IMR-90 (cell line): Measurements from ENCODE around the gene LBH. TPM values are rescaled to one million over a fixed set of nuclear protein-coding genes. Genes with fewer than 3 reads are reported as not detected.

Experiments
- ATAC-seq: fragments of 200-7000 bp; cut with Tn5 transposase; 2 replicates; pipeline ENCODE4 v1.9.1; 2020; ENCODE audit warnings: low read depth, mild to moderate bottlenecking, moderate library complexity
- BruUV-seq: library from RNA; stranded (reverse); fragments of 400-500 nt; replicated peaks from 2 replicates; lab custom pipeline; 2021; lab: Mats Ljungman, UMichigan
- CTCF ChIA-PET: fragments of 300-600 bp; formaldehyde crosslinking; extraction: SDS; loops from one replicate; lab custom pipeline; 2021; ENCODE audit warnings: antibody characterized with exemption; lab: Yijun Ruan, JAX
- POLR2A ChIA-PET: fragments of 300-600 bp; sonication (Branson Sonifier 250); formaldehyde crosslinking; loops from one replicate; lab custom pipeline; 2022; ENCODE audit warnings: antibody characterized with exemption; ENCODE audit not compliant: unreplicated experiment; lab: Charles Lee
- DNase-seq: peaks from one replicate; pipeline ENCODE4 v3.0.0; 2013
- H2AFZ ChIP-seq: replicated peaks from 2 replicates; pipeline ENCODE3; 2013; ENCODE audit warnings: low read length, mild to moderate bottlenecking; ENCODE audit not compliant: poor library complexity
- H2AK5ac ChIP-seq: 2 replicates; pipeline ENCODE4 v1.6.1; 2013; ENCODE audit warnings: low read depth, low read length, inconsistent platforms
- H2AK9ac ChIP-seq: replicated peaks from 2 replicates; pipeline ENCODE3; 2013; ENCODE audit warnings: mild to moderate bottlenecking, low read depth, low read length, moderate library complexity; ENCODE audit not compliant: poor library complexity
- H2BK120ac ChIP-seq: 2 replicates; pipeline ENCODE4 v1.6.1; 2013; ENCODE audit warnings: low read depth, low read length, inconsistent platforms
- H2BK15ac ChIP-seq: 3 replicates; pipeline ENCODE4 v1.6.1; 2013; ENCODE audit warnings: low read depth, low read length, inconsistent platforms
- H2BK20ac ChIP-seq: 2 replicates; pipeline ENCODE4 v1.6.1; 2013; ENCODE audit warnings: low read depth, mild to moderate bottlenecking, inconsistent platforms, low read length, moderate library complexity
- H2BK5ac ChIP-seq: 2 replicates; pipeline ENCODE4 v1.6.1; 2013; ENCODE audit warnings: mild to moderate bottlenecking, low read depth, low read length, inconsistent platforms; ENCODE audit not compliant: poor library complexity, severe bottlenecking
- H3K14ac ChIP-seq: replicated peaks from 2 replicates; pipeline ENCODE4 v1.6.1; 2013; ENCODE audit warnings: low read depth, low read length, inconsistent platforms
- H3K18ac ChIP-seq: 2 replicates; pipeline ENCODE4 v1.6.1; 2013; ENCODE audit warnings: low read depth, low read length, control low read depth
- H3K23ac ChIP-seq: 2 replicates; pipeline ENCODE4 v1.6.1; 2013; ENCODE audit warnings: low read depth, low read length, inconsistent platforms
- H3K27ac ChIP-seq: 2 replicates; pipeline ENCODE4 v1.5.1; 2013; ENCODE audit warnings: mild to moderate bottlenecking, control low read depth, low read length; ENCODE audit not compliant: insufficient read depth
- H3K27me3 ChIP-seq: 2 replicates; pipeline ENCODE4 v1.6.1; 2013; ENCODE audit warnings: low read length; ENCODE audit not compliant: control insufficient read depth, insufficient read depth
- H3K36me3 ChIP-seq: 2 replicates; pipeline ENCODE4 v1.6.1; 2013; ENCODE audit warnings: low read length, mixed read lengths; ENCODE audit not compliant: control insufficient read depth, insufficient read depth
- H3K4ac ChIP-seq: 2 replicates; pipeline ENCODE4 v1.6.1; 2013; ENCODE audit warnings: low read depth, low read length, inconsistent platforms
- H3K4me1 ChIP-seq: 2 replicates; pipeline ENCODE4 v1.6.1; 2013; ENCODE audit warnings: low read length, mixed read lengths; ENCODE audit not compliant: control insufficient read depth, insufficient read depth
- H3K4me2 ChIP-seq: 2 replicates; pipeline ENCODE4 v1.6.1; 2013; ENCODE audit warnings: low read depth, mild to moderate bottlenecking, control low read depth, low read length, moderate library complexity
- H3K4me3 ChIP-seq: 2 replicates; pipeline ENCODE4 v1.5.1; 2013; ENCODE audit warnings: low read depth, mild to moderate bottlenecking, control low read depth, low read length, moderate library complexity; ENCODE audit not compliant: insufficient read depth
- H3K56ac ChIP-seq: 2 replicates; pipeline ENCODE4 v1.6.1; 2013; ENCODE audit warnings: low read length, inconsistent platforms; ENCODE audit not compliant: insufficient read depth; ENCODE audit errors: extremely low read depth
- H3K79me1 ChIP-seq, 2 experiments: 2 replicates each; pipeline ENCODE4 v1.6.1; 2013; ENCODE audit warnings: low read length in 2 of 2, inconsistent platforms in 1 of 2, low read depth in 1 of 2
- H3K9ac ChIP-seq: 2 replicates; pipeline ENCODE4 v1.6.1; 2013; ENCODE audit warnings: low read depth, low read length, control low read depth
- H3K9me1 ChIP-seq: 2 replicates; pipeline ENCODE4 v1.6.1; 2013; ENCODE audit warnings: low read length, inconsistent platforms; ENCODE audit not compliant: insufficient read depth
- H3K9me3 ChIP-seq: 2 replicates; pipeline ENCODE4 v1.6.1; 2013; ENCODE audit warnings: low read length; ENCODE audit not compliant: control insufficient read depth, insufficient read depth
- H4K20me1 ChIP-seq: 2 replicates; pipeline ENCODE4 v1.6.1; 2013; ENCODE audit warnings: low read length, inconsistent platforms; ENCODE audit not compliant: insufficient read depth
- H4K5ac ChIP-seq: 2 replicates; pipeline ENCODE4 v1.6.1; 2013; ENCODE audit warnings: mild to moderate bottlenecking, low read depth, low read length, control low read depth
- H4K8ac ChIP-seq, 2 experiments: 2 replicates each; pipeline ENCODE4 v1.6.1; 2013; ENCODE audit warnings: low read depth in 2 of 2, low read length in 2 of 2, control low read depth in 1 of 2, inconsistent platforms in 1 of 2
- H4K91ac ChIP-seq: 2 replicates; pipeline ENCODE4 v1.6.1; 2013; ENCODE audit warnings: low read depth, low read length, inconsistent platforms; ENCODE audit not compliant: insufficient read depth
- CEBPB ChIP-seq: IDR thresholded peaks from 2 replicates; pipeline ENCODE4 v1.6.1; 2012; ENCODE audit warnings: low read depth, low read length, improper control_type of control experiment
- CHD1 ChIP-seq: IDR thresholded peaks from 2 replicates; pipeline ENCODE4 v1.6.1; 2012; ENCODE audit warnings: low read depth, low read length, improper control_type of control experiment
- ELK1 ChIP-seq: fragments of 150-350 bp; IDR thresholded peaks from 2 replicates; pipeline ENCODE4 v1.6.1; 2016; ENCODE audit warnings: low read depth, mild to moderate bottlenecking, low read length, moderate library complexity, borderline replicate concordance
- FOS ChIP-seq: fragments of 150-350 bp; IDR thresholded peaks from 2 replicates; pipeline ENCODE4 v1.6.1; 2016; ENCODE audit warnings: low read depth, low read length
- MAZ ChIP-seq: IDR thresholded peaks from 2 replicates; pipeline ENCODE4 v1.6.1; 2012; ENCODE audit warnings: low read depth, mild to moderate bottlenecking, low read length, improper control_type of control experiment, moderate library complexity, borderline replicate concordance
- MXI1 ChIP-seq: IDR thresholded peaks from 2 replicates; pipeline ENCODE4 v1.6.1; 2012; ENCODE audit warnings: low read depth, mild to moderate bottlenecking, low read length, moderate library complexity, borderline replicate concordance
- POLR2A ChIP-seq: IDR thresholded peaks from 2 replicates; pipeline ENCODE4 v1.6.1; 2012; ENCODE audit warnings: mild to moderate bottlenecking, low read depth, low read length
- RCOR1 ChIP-seq: IDR thresholded peaks from 2 replicates; pipeline ENCODE4 v1.6.1; 2012; ENCODE audit warnings: mild to moderate bottlenecking, low read length, improper control_type of control experiment; ENCODE audit not compliant: insufficient replicate concordance
- RFX5 ChIP-seq: IDR thresholded peaks from 2 replicates; pipeline ENCODE4 v1.8.0; 2012; ENCODE audit warnings: low read depth, mild to moderate bottlenecking, low read length, moderate library complexity
- SMC3 ChIP-seq: fragments of 150-350 bp; IDR thresholded peaks from 2 replicates; pipeline ENCODE4 v1.6.1; 2016; ENCODE audit warnings: low read depth, mild to moderate bottlenecking, antibody characterized with exemption, low read length, moderate library complexity
- WGBS, 2 experiments: methylation state at CpG; one replicate each; pipeline versions ENCODE4 v1.1.5 to v1.1.7; 2013; ENCODE audit warnings: missing lambda C conversion rate in 2 of 2; ENCODE audit not compliant: insufficient read length in 1 of 2; ENCODE audit errors: extremely low coverage in 2 of 2; 5-methylcytosine and 5-hydroxymethylcytosine counted together
- dilution Hi-C: fragments of 300-500 bp; cut with HindIII; formaldehyde crosslinking; loops from one replicate; pipeline ENCODE4 v1.14.3; 2018; ENCODE audit warnings: low sequenced_read_pairs; ENCODE audit not compliant: unreplicated experiment
- in situ Hi-C: fragments of 300-500 bp; cut with MboI; formaldehyde crosslinking; loops from 3 replicates; pipeline ENCODE4 v1.14.3; 2019; ENCODE audit warnings: low sequenced_read_pairs, inconsistent platforms, mixed read lengths
- intact Hi-C: fragments of 100-400 bp; cut with micrococcal nuclease; formaldehyde crosslinking; loops from 2 replicates; pipeline ENCODE4 v1.10.0; 2022
- polyA plus RNA-seq, 3 experiments: library from polyadenylated mRNA; depleted of rRNA; stranded (reverse); fragments of >200 nt; gene quantifications; 2 replicates each; pipeline ENCODE4 v1.2.3, GENCODE V29; 2012; ENCODE audit warnings: low replicate concordance in 1 of 3
- total RNA-seq: library from RNA; depleted of rRNA; stranded (reverse); fragments of >200 nt; gene quantifications from 2 replicates; pipeline ENCODE4 v1.2.3, GENCODE V29; 2012
- TF ChIP-seq, protein P1 (sequence below): conservative IDR thresholded peaks from 2 replicates; pipeline ENCODE4 v1.5.1; 2012; ENCODE audit warnings: mild to moderate bottlenecking, low read depth, low read length, improper control_type of control experiment

LBH gene
- total and polyA plus RNA-seq, 2 of the 4 experiments (the other 2 are of a cell fraction): 158 to 202 TPM

DNA sequence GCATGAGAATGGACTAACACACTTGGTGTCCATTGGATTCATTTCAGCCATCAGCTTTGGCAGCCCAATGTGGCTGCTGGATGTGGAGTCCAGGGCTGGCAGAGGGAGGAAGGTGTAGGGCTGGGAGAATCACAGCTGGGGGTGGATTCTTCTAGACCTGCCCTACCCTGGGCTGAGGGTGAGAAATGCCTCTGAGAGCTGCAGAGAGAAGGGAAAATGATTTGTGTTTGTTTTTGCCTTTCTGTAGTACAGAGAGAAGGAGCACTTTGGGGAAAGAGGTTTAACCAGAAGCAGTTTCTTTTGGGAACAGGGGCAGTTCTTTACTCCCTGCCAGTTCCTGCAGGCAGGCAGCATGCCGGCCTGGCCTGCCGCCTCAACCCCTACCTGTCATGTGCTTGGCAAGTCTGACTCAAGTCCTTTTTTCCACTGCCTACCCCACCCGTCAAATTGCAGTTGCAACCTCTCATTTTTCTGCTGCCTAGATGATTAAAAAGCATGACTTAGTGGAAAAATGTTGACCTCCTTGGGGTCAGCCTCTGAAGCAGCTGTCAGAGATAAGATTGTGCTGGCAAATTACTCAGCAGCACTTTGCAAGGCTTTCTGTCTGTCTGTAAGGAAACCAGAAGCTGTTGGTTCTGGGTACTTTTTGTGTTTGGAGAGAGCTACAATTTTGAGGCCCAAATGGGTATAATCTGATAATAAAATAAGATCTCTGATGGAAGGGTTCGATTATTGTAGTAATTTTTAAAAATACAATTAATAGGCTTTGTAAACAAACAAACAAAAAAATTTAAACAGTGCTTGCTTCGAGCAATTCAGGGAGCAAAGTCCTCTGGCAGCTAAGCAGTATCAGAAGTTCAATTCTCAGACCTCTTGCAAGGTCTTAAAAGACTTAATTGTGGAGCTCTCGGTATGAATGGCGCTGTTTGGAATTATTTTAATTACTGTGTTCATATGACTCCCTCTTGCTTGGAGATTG is 21.7 kb downstream of the LBH start:
- POLR2A ChIA-PET: interaction anchor here (0.9 kb wide), 1 partner anchor 9 kb away, joined by 3 read pairs; no protein-coding TSS in a partner anchor
- no TSS peak for BruUV-seq
- H3K4me3 ChIP-seq: no peak overlapping the region
- TF ChIP-seq MXI1: peak; percentile 92
- TF ChIP-seq RCOR1: peak; percentile 91
- TF ChIP-seq RFX5: no peak
- no peak for TF ChIP-seq CHD1
- TF ChIP-seq SMC3: no peak
- no peak for TF ChIP-seq FOS
- TF ChIP-seq ELK1: no peak
- TF ChIP-seq POLR2A: no peak
- TF ChIP-seq MAZ: no peak
- peak; percentile 43; the same call in 1 of the 2 replicates for TF ChIP-seq CEBPB
- TF ChIP-seq, protein P1, sequence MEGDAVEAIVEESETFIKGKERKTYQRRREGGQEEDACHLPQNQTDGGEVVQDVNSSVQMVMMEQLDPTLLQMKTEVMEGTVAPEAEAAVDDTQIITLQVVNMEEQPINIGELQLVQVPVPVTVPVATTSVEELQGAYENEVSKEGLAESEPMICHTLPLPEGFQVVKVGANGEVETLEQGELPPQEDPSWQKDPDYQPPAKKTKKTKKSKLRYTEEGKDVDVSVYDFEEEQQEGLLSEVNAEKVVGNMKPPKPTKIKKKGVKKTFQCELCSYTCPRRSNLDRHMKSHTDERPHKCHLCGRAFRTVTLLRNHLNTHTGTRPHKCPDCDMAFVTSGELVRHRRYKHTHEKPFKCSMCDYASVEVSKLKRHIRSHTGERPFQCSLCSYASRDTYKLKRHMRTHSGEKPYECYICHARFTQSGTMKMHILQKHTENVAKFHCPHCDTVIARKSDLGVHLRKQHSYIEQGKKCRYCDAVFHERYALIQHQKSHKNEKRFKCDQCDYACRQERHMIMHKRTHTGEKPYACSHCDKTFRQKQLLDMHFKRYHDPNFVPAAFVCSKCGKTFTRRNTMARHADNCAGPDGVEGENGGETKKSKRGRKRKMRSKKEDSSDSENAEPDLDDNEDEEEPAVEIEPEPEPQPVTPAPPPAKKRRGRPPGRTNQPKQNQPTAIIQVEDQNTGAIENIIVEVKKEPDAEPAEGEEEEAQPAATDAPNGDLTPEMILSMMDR: no peak

More for the DNA sequence above, 21.7 kb downstream of the LBH start:
- peaks cover 47% of the 10 kb centered on the region for H3K9me1 ChIP-seq
- peak overlapping the region; percentile 67; the same call in 1 of the 2 replicates for H3K23ac ChIP-seq
- 0% methylated on average over 1 of the region's 7 CpGs; no CpG with 5 or more reads in 1 of the 2 experiments for WGBS, 2 experiments
- H4K5ac ChIP-seq: peak overlapping the region; percentile 1; the same call in 1 of the 2 replicates
- peak overlapping the region; percentile 46 for H2AFZ ChIP-seq
- no peaks in the 10 kb centered on the region for H3K9me3 ChIP-seq
- H4K91ac ChIP-seq: peak overlapping the region; percentile 26; the same call in 1 of the 2 replicates
- H3K79me1 ChIP-seq: peaks cover 30 to 94% of the 10 kb centered on the region in 2 experiments
- intact Hi-C loops: loop anchor here (2.0 kb wide), 1 partner anchor 48 kb away; no protein-coding TSS in a partner anchor
- CTCF ChIA-PET: interaction anchor here (0.8 to 1.2 kb wide), 2 partner anchors 13 to 88 kb away, joined by 3 to 9 read pairs; no protein-coding TSS in a partner anchor
- peak overlapping the region; percentile 89 for H2BK5ac ChIP-seq
- H3K18ac ChIP-seq: peak overlapping the region; percentile 34
- H3K9ac ChIP-seq: peak overlapping the region; percentile 63
- H4K20me1 ChIP-seq: peaks cover 98% of the 10 kb centered on the region
- peak overlapping the region; percentile 15 for H3K4me2 ChIP-seq
- H2AK9ac ChIP-seq: peak overlapping the region; percentile 73
- H3K27me3 ChIP-seq: no peaks in the 10 kb centered on the region
- H3K36me3 ChIP-seq: peaks cover 76% of the 10 kb centered on the region
- H3K4me1 ChIP-seq: peaks cover 49% of the 10 kb centered on the region
- peak; percentile 40 for ATAC-seq
- peak overlapping the region; percentile 54 for H3K14ac ChIP-seq
- H2BK120ac ChIP-seq: peak overlapping the region; percentile 63
- H2BK15ac ChIP-seq: peak overlapping the region; percentile 11; the same call in 1 of the 3 replicates
- H2AK5ac ChIP-seq: peak overlapping the region; percentile 61; the same call in 1 of the 2 replicates
- H3K4ac ChIP-seq: peak overlapping the region; percentile 73
- dilution Hi-C loops: no loop called here
- in situ Hi-C loops: no loop called here
- peak overlapping the region; percentile 64; the same call in 1 of the 2 replicates for H2BK20ac ChIP-seq
- DNase-seq: peak; percentile 85
- peak overlapping the region; percentile 43 to 74; a peak in 3 of 4 replicates for H4K8ac ChIP-seq
- H3K27ac ChIP-seq: peak overlapping the region; percentile 90
- H3K56ac ChIP-seq: 0 out of 2 replicates have a peak overlapping the region, but pooled peaks have one; percentile 56
